Upper lobe of right lung (tissue), 1 donor: ENCODE data around the gene C1QTNF1. TPM values are rescaled to one million over a fixed set of nuclear protein-coding genes. Genes with fewer than 3 reads are reported as not detected.

Source experiments
- ATAC-seq: fragments of 200-7000 bp; cut with Tn5 transposase; one replicate; pipeline ENCODE4 v1.9.1; 2020; ENCODE audit warnings: mild to moderate bottlenecking, moderate library complexity
- DNase-seq: peaks from one replicate; pipeline ENCODE4 v3.0.0-alpha.2; 2020
- H3K27ac ChIP-seq: fragments of 200-600 bp; one replicate; pipeline ENCODE4 v1.8.0; 2022
- H3K27me3 ChIP-seq: fragments of 200-600 bp; one replicate; pipeline ENCODE4 v1.8.0; 2022; ENCODE audit warnings: mild to moderate bottlenecking
- H3K36me3 ChIP-seq: fragments of 200-600 bp; one replicate; pipeline ENCODE4 v1.8.0; 2022
- H3K4me1 ChIP-seq: fragments of 200-600 bp; one replicate; pipeline ENCODE4 v1.8.0; 2022
- H3K4me3 ChIP-seq: fragments of 200-600 bp; one replicate; pipeline ENCODE4 v1.8.0; 2022; ENCODE audit warnings: mild to moderate bottlenecking
- H3K9me3 ChIP-seq: fragments of 200-600 bp; one replicate; pipeline ENCODE4 v1.8.0; 2022
- CTCF ChIP-seq: fragments of 200-600 bp; IDR thresholded peaks from one replicate; pipeline ENCODE4 v1.8.0; 2022; ENCODE audit warnings: antibody characterized with exemption
- intact Hi-C: fragments of 100-400 bp; cut with DNase I; formaldehyde crosslinking; loops from one replicate; pipeline ENCODE4 v1.11.0; 2022
- total RNA-seq: library from RNA; stranded (reverse); fragmentation: NEBNext Ultra II Directional; extraction: Animal tissue kit (Norgen Biotek cat#: 25700); gene quantifications from one replicate; pipeline ENCODE4 v1.2.1, GENCODE V29; 2021
- donor health status: DM: no; HTN: yes; CAD: no; lungs with severe emphysema.

The C1QTNF1 gene
- total RNA-seq, 1 donor from 2014 or later, result 28.3 TPM

DNA sequence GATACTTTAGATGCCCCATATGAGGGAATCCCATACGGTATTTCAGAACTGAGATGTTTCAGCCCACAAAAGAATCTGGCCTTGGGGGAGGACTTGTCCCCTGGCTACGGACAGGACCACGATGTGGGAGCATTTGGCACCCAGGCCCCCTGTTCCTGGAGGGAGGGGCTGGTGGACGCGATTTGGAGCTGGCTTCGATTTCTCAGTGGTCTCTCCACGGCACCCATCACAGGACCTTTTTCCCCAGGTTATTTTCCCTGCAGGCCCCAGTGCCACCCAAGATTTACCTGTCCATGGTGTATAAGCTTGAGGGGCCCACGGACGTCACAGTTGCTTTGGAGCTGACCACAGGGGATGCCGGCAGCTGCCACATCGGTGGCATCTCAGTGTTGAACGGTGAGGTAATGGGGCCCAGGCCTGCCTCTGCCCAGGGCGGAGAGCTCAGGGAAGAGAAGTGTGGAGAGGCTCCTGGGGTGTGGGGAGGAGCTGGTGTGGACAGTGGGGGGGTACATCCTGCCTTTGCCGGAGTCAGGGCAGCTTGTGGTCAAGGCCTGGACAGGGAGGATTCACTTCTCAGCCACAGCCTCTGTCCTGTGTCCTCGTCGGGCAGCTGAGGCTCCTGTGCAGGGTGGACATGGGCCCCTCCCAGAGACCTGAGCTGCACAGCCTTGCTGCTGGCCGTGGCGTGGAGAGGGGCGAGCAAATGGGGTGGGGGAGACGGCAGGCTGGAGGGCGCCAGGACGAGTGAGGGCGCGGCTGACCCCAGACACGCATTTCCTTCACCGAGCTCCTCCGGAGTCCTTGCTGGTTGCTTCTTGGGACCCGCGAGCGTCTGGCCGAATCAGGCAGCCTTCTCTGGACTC is 60.6 kb downstream of the C1QTNF1 start:
- no peaks in the 10 kb centered on the region for H3K9me3 ChIP-seq
- intact Hi-C loops, result loop anchor here (5.0 kb wide), 2 partner anchors 37 to 308 kb away; no protein-coding TSS in a partner anchor
- ATAC-seq (no peak), DNase-seq (no peak)
- H3K27ac ChIP-seq, result no peak overlapping the region
- peaks cover 42% of the 10 kb centered on the region for H3K36me3 ChIP-seq
- H3K27me3 ChIP-seq, result no peaks in the 10 kb centered on the region
- H3K4me3 ChIP-seq, result no peak overlapping the region
- H3K4me1 ChIP-seq, result no peaks in the 10 kb centered on the region
- no peak for TF ChIP-seq CTCF

DNA sequence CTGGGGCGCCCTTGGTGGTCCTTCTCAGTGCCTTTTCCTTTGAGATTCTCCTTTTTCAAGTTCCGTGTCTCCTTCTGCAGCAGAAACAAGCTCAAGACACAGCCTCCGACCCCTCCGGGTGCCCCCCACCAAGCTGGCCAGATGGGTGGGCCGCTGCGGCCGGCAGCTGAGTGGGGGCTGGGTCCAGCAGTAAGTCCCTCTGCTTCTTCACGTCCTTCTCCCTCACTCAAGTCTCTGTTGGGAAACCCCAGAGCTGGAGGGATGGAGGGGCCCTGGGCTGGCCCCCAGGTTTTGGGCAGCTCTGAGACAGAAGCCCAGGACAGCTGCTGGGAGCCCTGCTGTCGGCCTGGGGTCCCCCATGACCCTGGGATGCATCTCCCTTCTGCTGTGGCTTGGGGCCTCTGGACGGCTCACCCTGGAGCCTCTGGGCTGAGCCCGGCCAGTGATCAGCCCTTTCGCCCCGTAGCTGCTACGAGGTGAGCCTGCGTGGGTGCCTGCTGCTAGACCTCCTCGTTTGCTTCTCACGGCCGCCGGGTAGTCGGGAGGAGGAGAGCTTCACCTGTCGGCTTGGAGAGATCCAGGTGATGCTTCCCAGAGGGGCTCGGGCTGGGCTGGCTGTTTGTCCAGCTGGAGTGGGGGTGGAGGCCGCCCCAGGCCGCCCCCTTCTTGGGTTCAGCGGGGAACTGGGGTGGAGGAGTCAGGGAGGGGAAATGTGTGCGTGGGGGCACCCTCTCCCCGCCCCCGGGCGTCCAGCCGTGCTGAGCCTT is 61.4 kb downstream of the C1QTNF1 start:
- intact Hi-C loops, result loop anchor here (5.0 kb wide), 1 partner anchor 307 kb away; no protein-coding TSS in a partner anchor
- Histone ChIP-seq H3K27ac (no peak overlapping the region), H3K9me3 (no peaks in the 10 kb centered on the region), H3K4me3 (no peak overlapping the region), H3K27me3 (no peaks in the 10 kb centered on the region), H3K36me3 (peaks cover 39% of the 10 kb centered on the region), H3K4me1 (no peaks in the 10 kb centered on the region)
- DNase-seq (no peak), ATAC-seq (no peak)
- TF ChIP-seq CTCF, result no peak

DNA sequence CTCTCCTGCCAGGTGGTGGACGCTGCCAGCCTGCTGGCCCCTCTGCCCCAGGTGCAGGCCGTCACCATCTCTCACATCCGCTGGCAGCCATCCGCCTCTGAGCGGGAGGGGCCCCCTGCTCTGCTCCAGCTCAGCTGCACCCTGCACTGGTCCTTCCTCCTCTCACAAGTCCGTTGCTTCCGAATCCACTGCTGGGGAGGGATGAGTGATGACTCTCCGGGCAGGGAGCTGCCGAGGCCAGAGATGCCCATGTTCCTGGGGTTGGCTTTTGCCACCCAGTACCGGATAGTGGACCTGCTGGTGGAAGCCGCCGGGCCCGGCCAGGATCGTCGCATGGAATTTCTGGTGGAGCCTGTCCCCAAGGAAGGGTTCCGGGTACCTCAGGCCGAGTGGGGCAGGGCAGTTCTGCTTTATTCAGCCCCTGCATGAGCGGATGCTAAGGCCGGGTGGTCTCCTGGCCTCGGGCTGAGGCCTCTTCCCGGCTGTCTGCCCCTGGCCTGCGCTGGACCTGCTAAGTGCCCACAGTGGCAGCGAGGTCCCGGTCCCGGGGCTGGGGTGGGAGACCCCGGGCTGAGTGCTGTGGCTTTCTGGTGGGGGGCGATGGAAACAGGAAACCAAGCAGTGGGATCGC is 62.1 kb downstream of the C1QTNF1 start:
- TF ChIP-seq CTCF, result no peak
- Histone ChIP-seq H3K36me3 (peaks cover 33% of the 10 kb centered on the region), H3K9me3 (no peaks in the 10 kb centered on the region), H3K4me1 (no peaks in the 10 kb centered on the region), H3K27ac (no peak overlapping the region), H3K27me3 (peaks cover 3% of the 10 kb centered on the region), H3K4me3 (no peak overlapping the region)
- intact Hi-C loops, result loop anchor here (5.0 kb wide), 1 partner anchor 306 kb away; no protein-coding TSS in a partner anchor
- ATAC-seq (no peak), DNase-seq (no peak)

DNA sequence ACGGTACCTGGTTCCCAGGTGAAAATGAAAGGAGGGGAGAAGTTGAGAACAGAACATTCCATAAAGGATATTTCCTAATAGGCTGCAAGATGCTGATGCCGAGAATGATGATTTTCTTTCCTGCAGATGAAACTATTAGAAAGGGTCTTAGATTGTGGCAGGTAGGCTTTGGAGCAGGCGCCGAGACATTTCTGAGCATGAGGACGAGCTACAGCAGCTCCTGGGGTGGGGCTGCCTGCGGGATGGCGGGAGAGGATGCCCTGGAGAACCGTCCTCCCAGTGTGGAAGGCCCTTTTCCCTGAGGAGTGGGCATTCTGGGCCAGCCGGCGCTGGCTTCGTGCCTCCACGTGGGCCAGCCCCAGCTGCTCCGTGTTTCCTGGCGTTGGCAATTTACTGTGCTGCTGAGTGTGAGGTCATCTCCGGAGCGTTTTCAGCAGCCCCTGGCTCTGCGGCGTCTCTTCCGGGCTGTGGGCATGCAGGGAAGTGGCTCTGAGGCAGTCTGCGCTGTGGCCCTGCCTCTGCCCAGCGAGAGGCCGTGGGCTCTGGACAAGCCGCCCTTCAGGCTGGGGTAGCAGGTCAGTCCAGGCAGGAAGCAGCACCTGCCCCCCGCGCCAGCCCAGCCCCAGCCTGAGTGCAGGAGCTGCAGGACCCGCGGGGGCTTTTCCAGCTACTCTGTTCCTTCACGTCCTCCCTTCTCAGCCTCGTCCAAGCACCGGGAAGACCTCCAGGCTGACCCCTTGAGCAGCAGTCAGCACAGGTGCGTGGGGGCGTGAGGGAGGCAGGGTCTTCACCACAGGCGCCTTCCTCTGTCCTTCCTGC is 62.8 kb downstream of the C1QTNF1 start:
- DNase-seq, result no peak
- no peak for TF ChIP-seq CTCF
- ATAC-seq, result no peak
- Histone ChIP-seq H3K36me3 (peaks cover 33% of the 10 kb centered on the region), H3K4me3 (no peak overlapping the region), H3K27ac (no peak overlapping the region), H3K9me3 (no peaks in the 10 kb centered on the region), H3K4me1 (no peaks in the 10 kb centered on the region), H3K27me3 (peaks cover 11% of the 10 kb centered on the region)
- intact Hi-C loops, result loop anchor here (5.0 kb wide), 1 partner anchor 305 kb away; no protein-coding TSS in a partner anchor
